Iris pigment epithelial cell (primary cell): ENCODE measurements around the gene GLIS1.
"Not testable (repeated sequence)": the region's sequence is repeated elsewhere in the genome, so short reads cannot be mapped to it uniquely, and the experiment has no call there.

Experiments
- DNase-seq: peaks from one replicate; pipeline ENCODE4 v3.0.0-alpha.2; 2011; ENCODE audit warnings: low read depth

Gene GLIS1

GRCh38 chr1:53739109-53739681 lies at the start of gene GLIS1:
Gene GLIS1, minus strand, starts transcription at chr1:53739164. Its CDS starts 1,100 bp downstream, at chr1:53738064.
- DNase-seq = peak; percentile 91

DNA sequence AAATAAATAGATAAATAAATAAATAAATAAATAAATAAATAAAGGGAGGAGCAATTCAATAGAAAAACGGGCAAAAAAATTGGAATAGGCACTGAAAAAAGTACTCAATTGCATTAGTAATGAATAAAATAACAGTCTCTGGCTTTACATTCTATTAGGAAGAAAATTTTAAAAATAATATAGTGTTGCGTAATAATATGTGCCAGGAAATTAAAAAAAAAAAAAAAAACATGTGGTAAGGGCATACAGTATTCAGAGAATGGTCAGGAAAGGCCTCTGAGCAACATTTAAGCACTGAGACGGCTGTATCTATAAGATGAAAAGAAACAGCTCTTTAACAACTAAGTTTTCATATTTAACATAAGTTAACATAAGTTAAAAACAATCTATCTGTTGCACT lies 48.7 kb upstream of the GLIS1 start:
- DNase-seq = no peak

GRCh38 chr1:53783056-53783455 lies 44.1 kb upstream of the GLIS1 start:
- DNase-seq = peak; percentile 19

- peak; percentile 51 for DNase-seq
Measured at GRCh38 chr1:53781654-53782053, 42.7 kb upstream of the GLIS1 start.

- DNase-seq = no peak
Measured at GRCh38 chr1:53777272-53777671, 38.3 kb upstream of the GLIS1 start.

DNA sequence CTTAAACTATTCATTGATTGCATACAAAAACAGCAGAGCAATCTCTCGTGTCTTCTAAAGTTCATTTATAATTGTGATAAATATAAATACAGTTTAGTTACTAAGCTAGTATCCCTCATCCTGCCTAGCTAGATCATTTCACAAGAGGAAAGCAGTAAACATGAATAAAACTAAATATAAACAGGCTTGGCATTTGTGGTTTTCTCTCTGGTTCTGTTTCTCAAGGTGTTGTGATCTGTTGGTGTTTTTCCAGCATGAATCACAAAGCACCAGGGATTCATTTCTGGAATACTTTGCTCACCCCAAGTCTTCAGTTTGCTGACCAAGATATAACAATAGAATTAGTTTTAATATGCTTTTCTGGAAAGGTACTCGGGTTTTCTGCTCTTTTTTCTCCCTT lies 32.7 kb upstream of the GLIS1 start:
- peak; percentile 89 for DNase-seq

GRCh38 chr1:53769780-53770179 lies 30.8 kb upstream of the GLIS1 start:
- peak; percentile 80 for DNase-seq

DNA sequence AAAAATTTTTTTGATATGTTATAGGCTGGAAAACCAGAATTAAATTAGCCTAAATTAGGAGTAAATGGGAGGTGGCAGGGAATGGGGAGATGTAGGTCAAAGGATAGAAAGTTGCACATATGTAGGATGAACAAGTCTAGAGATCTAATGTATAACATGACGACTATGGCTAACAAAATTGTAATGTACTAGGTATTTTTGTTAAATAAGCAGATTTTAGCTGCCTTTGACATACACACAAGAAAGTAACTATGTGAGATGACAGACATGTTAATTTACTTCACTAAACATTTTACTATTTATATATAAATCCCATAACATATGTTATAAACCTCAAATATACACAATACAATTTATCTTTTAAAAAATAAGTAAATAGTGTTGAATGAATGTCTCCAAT lies 30.2 kb upstream of the GLIS1 start:
- DNase-seq = no peak

- peak; percentile 84 for DNase-seq
Measured at GRCh38 chr1:53766831-53767405, 28.0 kb upstream of the GLIS1 start.

GRCh38 chr1:53766194-53766742 lies 27.3 kb upstream of the GLIS1 start:
- DNase-seq = no peak

DNA sequence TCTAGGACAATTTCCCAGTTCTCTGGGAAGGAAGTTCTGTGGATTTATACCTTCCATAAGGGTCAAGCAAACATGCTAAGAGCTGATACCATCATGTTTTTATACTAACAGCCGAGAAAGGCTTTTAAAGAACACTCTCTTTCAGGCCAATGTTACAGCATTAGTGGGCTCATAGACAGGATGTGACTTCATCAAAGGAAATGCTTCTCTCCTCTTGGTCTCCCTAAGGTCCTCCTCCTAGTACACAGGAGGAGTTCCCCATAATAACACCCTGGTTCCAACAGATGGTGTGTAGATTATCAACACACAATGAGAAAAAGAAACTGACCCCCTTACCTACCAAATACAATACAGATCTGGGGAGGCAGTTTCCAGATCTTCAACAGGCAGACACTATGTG lies 26.7 kb upstream of the GLIS1 start:
- peak; percentile 91 for DNase-seq

DNA sequence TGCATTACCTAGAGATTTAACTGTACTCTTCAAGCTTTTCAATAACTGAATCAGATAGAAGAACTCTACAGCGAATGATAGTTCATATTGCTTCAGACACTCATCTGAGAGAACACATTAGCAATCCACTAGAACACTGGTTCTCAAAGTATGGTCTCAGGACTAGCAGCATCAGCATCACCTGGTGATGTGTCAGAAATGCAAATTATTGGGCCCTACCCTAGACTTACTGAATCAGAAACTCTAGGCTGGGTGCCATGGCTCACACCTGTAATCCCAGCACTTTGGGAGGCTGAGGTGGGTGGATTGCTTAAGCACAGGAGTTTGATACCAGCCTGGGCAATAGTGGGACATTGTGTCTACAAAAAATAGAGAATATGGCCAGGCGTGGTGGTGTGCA lies 24.9 kb upstream of the GLIS1 start:
- DNase-seq = no peak

- DNase-seq = no peak
Measured at GRCh38 chr1:53763461-53763860, 24.5 kb upstream of the GLIS1 start.

DNA sequence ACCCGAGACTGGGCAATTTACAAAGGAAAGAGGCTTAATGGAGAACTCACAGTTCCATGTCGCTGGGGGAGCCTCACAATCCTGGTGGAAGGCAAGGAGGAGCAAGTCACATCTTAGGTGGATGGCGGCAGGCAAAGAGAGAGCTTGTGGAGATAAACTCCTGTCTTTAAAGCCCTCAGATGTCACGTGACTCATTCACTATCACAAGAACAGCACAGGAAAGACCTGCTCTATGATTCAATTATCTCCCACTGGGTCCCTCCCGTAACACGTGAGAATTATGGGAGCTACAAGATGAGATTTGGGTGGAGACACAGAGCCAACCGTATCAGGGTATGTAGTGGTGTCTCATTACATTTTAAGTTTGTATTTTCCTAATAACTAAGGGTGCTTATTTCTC lies 21.5 kb upstream of the GLIS1 start:
- DNase-seq = not testable (repeated sequence)

- DNase-seq = no peak
Measured at GRCh38 chr1:53755874-53756273, 16.9 kb upstream of the GLIS1 start.

GRCh38 chr1:53754484-53755312 lies 15.7 kb upstream of the GLIS1 start:
- DNase-seq = peak; percentile 71

DNA sequence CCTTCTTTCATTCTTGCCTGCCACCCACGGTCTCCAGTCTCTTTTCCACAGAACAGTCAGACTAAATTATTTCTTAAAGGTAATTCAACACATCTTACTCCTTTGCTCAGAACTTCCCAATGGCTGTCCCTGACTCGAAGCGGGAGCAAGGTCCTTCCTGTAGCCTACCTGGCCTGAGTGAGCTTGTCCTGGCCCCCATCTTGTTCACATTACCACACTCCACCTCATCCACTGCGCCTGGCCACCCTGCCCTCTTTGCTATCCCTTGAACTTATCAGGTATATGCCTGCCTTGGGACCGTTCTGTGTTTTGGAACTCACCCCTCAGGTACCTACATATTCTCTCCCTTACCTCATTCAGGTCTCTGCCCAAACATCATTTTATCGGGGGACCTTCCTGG lies 13.3 kb upstream of the GLIS1 start:
- no peak for DNase-seq

- DNase-seq = no peak
Measured at GRCh38 chr1:53747841-53748240, 8.9 kb upstream of the GLIS1 start.

GRCh38 chr1:53740621-53741105 lies 1.7 kb upstream of the GLIS1 start:
- DNase-seq = peak; percentile 86

- peak; percentile 32 for DNase-seq
Measured at GRCh38 chr1:53738205-53739108, 507 bp downstream of the GLIS1 start.

GRCh38 chr1:53737648-53738204 lies 1.2 kb downstream of the GLIS1 start:
- peak; percentile 18 for DNase-seq
